H1 (cell line): ENCODE results near the gene KCNMB2. TPM values are rescaled to one million over a fixed set of nuclear protein-coding genes. Genes with fewer than 3 reads are reported as not detected.

Source experiments
- CTCF ChIA-PET: fragments of 300-600 bp; sonication (Branson Sonifier 250); formaldehyde crosslinking; loops from one replicate; lab custom pipeline; 2021; ENCODE audit not compliant: partially characterized antibody; lab: Charles Lee
- POLR2A ChIA-PET: fragments of 300-600 bp; sonication (Branson Sonifier 250); formaldehyde crosslinking; loops from one replicate; lab custom pipeline; 2021; ENCODE audit warnings: inconsistent platforms; ENCODE audit not compliant: partially characterized antibody; lab: Charles Lee
- DNase-seq, 2 experiments: peaks; one replicate each; pipeline versions ENCODE4 v3.0.0 to v3.0.0-alpha.2; 2010 to 2022; ENCODE audit warnings: low spot score in 2 of 2, low read depth in 1 of 2, mixed read lengths in 1 of 2
- FAIRE-seq: peaks from 2 replicates; lab custom pipeline; 2011; peaks lifted over from hg19 to GRCh38; lab: Jason Lieb, UNC
- H2AFZ ChIP-seq: 2 replicates; pipeline ENCODE4 v1.8.1; 2012; ENCODE audit warnings: low read length, inconsistent platforms
- H2AK5ac ChIP-seq: 2 replicates; pipeline ENCODE4 v1.6.1; 2013; ENCODE audit warnings: low read depth, low read length
- H2BK120ac ChIP-seq: replicated peaks from 2 replicates; pipeline ENCODE3; 2013; ENCODE audit warnings: low read depth, low read length, inconsistent platforms
- H2BK12ac ChIP-seq: 2 replicates; pipeline ENCODE4 v1.6.1; 2013; ENCODE audit warnings: low read depth, low read length
- H2BK15ac ChIP-seq: 2 replicates; pipeline ENCODE4 v1.6.1; 2013; ENCODE audit warnings: low read length
- H2BK20ac ChIP-seq: 2 replicates; pipeline ENCODE4 v1.6.1; 2013; ENCODE audit warnings: low read length
- H2BK5ac ChIP-seq: 2 replicates; pipeline ENCODE4 v1.6.1; 2013; ENCODE audit warnings: low read depth, low read length
- H3K14ac ChIP-seq: 2 replicates; pipeline ENCODE4 v1.6.1; 2013; ENCODE audit warnings: inconsistent platforms; ENCODE audit not compliant: insufficient read length
- H3K18ac ChIP-seq: 2 replicates; pipeline ENCODE4 v1.6.1; 2013; ENCODE audit warnings: low read length; ENCODE audit errors: extremely low read depth
- H3K23ac ChIP-seq: 2 replicates; pipeline ENCODE4 v1.6.1; 2013; ENCODE audit warnings: inconsistent platforms; ENCODE audit not compliant: insufficient read length
- H3K23me2 ChIP-seq: 2 replicates; pipeline ENCODE4 v1.6.1; 2013; ENCODE audit warnings: low read depth, low read length
- H3K27ac ChIP-seq: 2 replicates; pipeline ENCODE4 v1.6.1; 2011; ENCODE audit warnings: low read depth, low read length, inconsistent platforms
- H3K27me3 ChIP-seq, 4 experiments: replicated peaks in 1 of 4; 1 replicate in 1 of 4; 2 replicates in 3 of 4; pipeline versions ENCODE4 v1.6.1 to v1.8.1; 2011 to 2013; ENCODE audit warnings: low read length in 3 of 4, mild to moderate bottlenecking in 3 of 4, inconsistent platforms in 2 of 4, mixed read lengths in 2 of 4, moderate library complexity in 1 of 4; ENCODE audit not compliant: control insufficient read depth in 3 of 4, insufficient read depth in 3 of 4; ENCODE audit errors: extremely low read depth in 1 of 4
- H3K36me3 ChIP-seq, 4 experiments: 2 replicates each; pipeline versions ENCODE4 v1.6.1 to v1.8.1; 2011 to 2013; ENCODE audit warnings: mild to moderate bottlenecking in 4 of 4, low read length in 3 of 4, moderate library complexity in 2 of 4, control low read depth in 1 of 4, inconsistent platforms in 1 of 4; ENCODE audit not compliant: insufficient read depth in 4 of 4, control insufficient read depth in 2 of 4
- H3K4ac ChIP-seq: replicated peaks from 2 replicates; pipeline ENCODE3; 2013; ENCODE audit warnings: low read length, low read depth, mixed read lengths, inconsistent platforms; ENCODE audit not compliant: insufficient read length
- H3K4me1 ChIP-seq, 4 experiments: replicated peaks in 1 of 4; 1 replicate in 1 of 4; 2 replicates in 3 of 4; pipeline versions ENCODE4 v1.6.1 to v1.8.1; 2011 to 2013; ENCODE audit warnings: low read length in 3 of 4, inconsistent platforms in 2 of 4, mixed read lengths in 1 of 4; ENCODE audit not compliant: insufficient read depth in 4 of 4, control insufficient read depth in 3 of 4
- H3K4me2 ChIP-seq, 2 experiments: 2 replicates each; pipeline versions ENCODE4 v1.6.1 to v1.8.1; 2011 to 2013; ENCODE audit warnings: low read depth in 2 of 2, low read length in 2 of 2, control low read depth in 1 of 2, inconsistent platforms in 1 of 2, mild to moderate bottlenecking in 1 of 2; ENCODE audit not compliant: insufficient read depth in 1 of 2
- H3K4me3 ChIP-seq, 4 experiments: fragments of 200-600, 300-600 bp in 1 of 4; sonication (generic), shearing (Covaris generic), sonication (Bioruptor Twin) in 1 of 4; 2 replicates each; pipeline versions ENCODE4 v1.5.1 to v1.8.1; 2011 to 2016; ENCODE audit warnings: low read length in 4 of 4, low read depth in 3 of 4, control low read depth in 2 of 4, inconsistent platforms in 2 of 4, mild to moderate bottlenecking in 2 of 4, mixed read lengths in 1 of 4, moderate library complexity in 1 of 4; ENCODE audit not compliant: insufficient read depth in 2 of 4; ENCODE audit errors: extremely low read depth in 1 of 4
- H3K56ac ChIP-seq: replicated peaks from 2 replicates; pipeline ENCODE3; 2013; ENCODE audit warnings: low read depth, mild to moderate bottlenecking, mixed read lengths, low read length, inconsistent platforms; ENCODE audit not compliant: insufficient read length
- H3K79me1 ChIP-seq: 2 replicates; pipeline ENCODE4 v1.6.1; 2013; ENCODE audit warnings: low read depth, low read length, control low read depth
- H3K79me2 ChIP-seq, 2 experiments: 2 replicates each; pipeline versions ENCODE4 v1.6.1 to v1.8.1; 2012 to 2013; ENCODE audit warnings: low read length in 2 of 2, mild to moderate bottlenecking in 2 of 2, inconsistent platforms in 1 of 2; ENCODE audit not compliant: insufficient read depth in 2 of 2, control insufficient read depth in 1 of 2
- H3K9ac ChIP-seq, 4 experiments: replicated peaks in 1 of 4; 1 replicate in 1 of 4; 2 replicates in 3 of 4; pipeline versions ENCODE4 v1.6.1 to v1.8.1; 2011 to 2013; ENCODE audit warnings: low read depth in 3 of 4, low read length in 3 of 4, control low read depth in 2 of 4, mild to moderate bottlenecking in 2 of 4, moderate library complexity in 2 of 4, inconsistent platforms in 1 of 4; ENCODE audit errors: extremely low read depth in 1 of 4
- H3K9me3 ChIP-seq, 2 experiments: 2 replicates each; pipeline versions ENCODE4 v1.6.1 to v1.8.1; 2012 to 2013; ENCODE audit warnings: mild to moderate bottlenecking in 2 of 2, moderate library complexity in 2 of 2, control low read depth in 1 of 2, inconsistent platforms in 1 of 2, low read depth in 1 of 2, low read length in 1 of 2, mixed read lengths in 1 of 2; ENCODE audit not compliant: insufficient read depth in 2 of 2
- H4K20me1 ChIP-seq, 2 experiments: replicated peaks in 1 of 2; 2 replicates each; pipeline versions ENCODE3 to v1.8.1; 2011 to 2013; ENCODE audit warnings: inconsistent platforms in 2 of 2, low read length in 2 of 2, mild to moderate bottlenecking in 1 of 2; ENCODE audit not compliant: insufficient read depth in 2 of 2, control insufficient read depth in 1 of 2
- H4K5ac ChIP-seq: 2 replicates; pipeline ENCODE4 v1.6.1; 2013; ENCODE audit warnings: low read length, low read depth, mixed read lengths, inconsistent platforms; ENCODE audit not compliant: insufficient read length
- H4K8ac ChIP-seq: 2 replicates; pipeline ENCODE4 v1.8.0; 2013; ENCODE audit warnings: mild to moderate bottlenecking, moderate library complexity, low read length, inconsistent platforms; ENCODE audit not compliant: insufficient read depth; ENCODE audit errors: extremely low read depth
- H4K91ac ChIP-seq: replicated peaks from 2 replicates; pipeline ENCODE3; 2013; ENCODE audit warnings: low read length, mixed read lengths, inconsistent platforms; ENCODE audit not compliant: insufficient read length
- BACH1 ChIP-seq: IDR thresholded peaks from 2 replicates; pipeline ENCODE4 v1.6.1; 2012; ENCODE audit warnings: low read length, improper control_type of control experiment
- CREB1 ChIP-seq: IDR thresholded peaks from 2 replicates; pipeline ENCODE4 v1.6.1; 2012; ENCODE audit warnings: inconsistent platforms
- KDM4A ChIP-seq: IDR thresholded peaks from one replicate; pipeline ENCODE4 v1.7.1; 2012; ENCODE audit warnings: low read depth, mild to moderate bottlenecking, moderate library complexity, low read length, inconsistent platforms; ENCODE audit not compliant: severe bottlenecking
- NRF1 ChIP-seq: IDR thresholded peaks from 2 replicates; pipeline ENCODE4 v1.6.1; 2011; ENCODE audit warnings: mild to moderate bottlenecking, low read depth, low read length, improper control_type of control experiment
- PHF8 ChIP-seq: fragments of 200-600 bp; sonication (generic); conservative IDR thresholded peaks from 2 replicates; pipeline ENCODE4 v1.7.1; 2012; ENCODE audit warnings: low read depth, mild to moderate bottlenecking, inconsistent platforms, low read length, moderate library complexity
- POLR2AphosphoS5 ChIP-seq: IDR thresholded peaks from 2 replicates; pipeline ENCODE4 v1.6.1; 2011; ENCODE audit warnings: low read depth, low read length
- POU5F1 ChIP-seq: IDR thresholded peaks from 2 replicates; pipeline ENCODE4 v1.6.1; 2011; ENCODE audit warnings: low read depth, mild to moderate bottlenecking, low read length, moderate library complexity
- SP2 ChIP-seq: IDR thresholded peaks from 2 replicates; pipeline ENCODE4 v1.6.1; 2012; ENCODE audit warnings: mild to moderate bottlenecking, low read length, inconsistent platforms
- TEAD4 ChIP-seq: IDR thresholded peaks from 2 replicates; pipeline ENCODE4 v1.6.1; 2012; ENCODE audit warnings: low read depth, low read length, inconsistent platforms, mixed read lengths
- YY1 ChIP-seq: IDR thresholded peaks from 2 replicates; pipeline ENCODE4 v1.6.1; 2011; ENCODE audit warnings: low read depth, mild to moderate bottlenecking, low read length
- WGBS, 2 experiments: shearing (Covaris generic) in 1 of 2; methylation state at CpG; one replicate each; pipeline versions ENCODE4 v1.1.6 to v1.1.7; 2013 to 2015; ENCODE audit warnings: low lambda C conversion rate in 2 of 2, mixed read lengths in 2 of 2, inconsistent platforms in 1 of 2, low coverage in 1 of 2, missing lambda C conversion rate in 1 of 2; ENCODE audit not compliant: insufficient replicate concordance in 2 of 2, insufficient coverage in 1 of 2, insufficient read length in 1 of 2; ENCODE audit errors: extremely low coverage in 1 of 2, missing lambda C conversion rate in 1 of 2; 5-methylcytosine and 5-hydroxymethylcytosine counted together
- polyA plus RNA-seq, 7 experiments: library from polyadenylated mRNA; depleted of rRNA in 3 of 7; stranded (reverse) in 5 of 7; unstranded in 2 of 7; fragments of >200 nt in 5 of 7; fragments of 200-250 nt in 2 of 7; gene quantifications; 1 replicate in 5 of 7; 2 replicates in 1 of 7; 4 replicates in 1 of 7; pipeline versions ENCODE4 v1.2.1 to v1.2.3, GENCODE V29; 2011 to 2013; ENCODE audit warnings: missing spikeins in 2 of 7, mixed read lengths in 2 of 7
- total RNA-seq: library from RNA; stranded (reverse); fragmentation: NEBNext Ultra II Directional; extraction: Animal tissue kit (Norgen Biotek cat#: 25700); gene quantifications from 2 replicates; pipeline ENCODE4 v1.2.1, GENCODE V29; 2021

Gene KCNMB2
- total and polyA plus RNA-seq, 2 of the 8 experiments (the other 6 are each of a cell fraction or from before 2014, with no cell fraction given): not detected

DNA sequence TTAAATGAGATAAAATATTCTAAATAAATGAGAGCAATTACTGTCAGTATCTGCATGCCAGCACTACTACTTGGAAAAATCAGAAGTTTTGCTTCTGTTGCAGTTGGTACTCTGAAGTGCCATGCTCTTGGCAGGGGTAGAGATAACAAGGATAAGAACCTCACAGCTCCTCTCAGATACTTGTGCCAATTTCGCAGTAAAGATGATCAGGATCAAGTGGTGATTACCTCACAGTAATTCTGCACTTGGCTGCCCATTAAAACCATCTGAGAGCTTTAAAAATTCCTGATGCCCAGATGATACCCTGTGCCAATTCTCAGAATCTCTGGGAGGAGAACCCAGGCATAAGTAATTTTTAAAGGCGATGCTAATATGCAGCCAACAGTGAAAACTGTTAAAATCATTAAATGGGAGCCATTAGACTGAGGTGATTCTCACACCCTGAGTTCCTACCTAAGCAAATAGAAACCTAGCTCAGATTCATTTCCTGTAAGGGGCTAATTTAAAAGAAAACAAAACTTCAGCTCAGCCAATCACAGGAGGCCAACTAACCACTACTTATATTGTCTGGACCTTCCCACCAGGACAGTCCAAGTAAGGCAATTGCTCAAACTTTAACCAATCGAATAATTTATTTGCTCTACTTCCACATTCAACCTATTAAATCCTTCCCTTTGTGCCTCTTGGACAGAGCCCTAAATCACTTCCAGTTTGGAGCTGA, 171.2 kb downstream of the KCNMB2 start:
- H2BK15ac ChIP-seq: no peak overlapping the region
- TF ChIP-seq POU5F1: no peak
- no peak for TF ChIP-seq SP2
- no peak for TF ChIP-seq YY1
- no peak for TF ChIP-seq CREB1
- no peak for TF ChIP-seq NRF1
- TF ChIP-seq PHF8: no peak
- no peak for TF ChIP-seq POLR2AphosphoS5
- TF ChIP-seq BACH1: no peak
- no peak for TF ChIP-seq KDM4A
- TF ChIP-seq TEAD4: no peak
- H3K27me3 ChIP-seq: no peaks in the 10 kb centered on the region
- no peak overlapping the region for H2BK20ac ChIP-seq
- no peaks in the 10 kb centered on the region for H3K9me3 ChIP-seq
- no peaks in the 10 kb centered on the region for H3K36me3 ChIP-seq
- H3K4me3 ChIP-seq: no peak overlapping the region
- DNase-seq (no peak), FAIRE-seq (no peak)
- H3K14ac ChIP-seq: no peak overlapping the region
- H3K18ac ChIP-seq: no peak overlapping the region
- no peak overlapping the region for H3K9ac ChIP-seq
- POLR2A ChIA-PET: no interaction called here
- H3K79me1 ChIP-seq: no peaks in the 10 kb centered on the region
- H2AK5ac ChIP-seq: no peak overlapping the region
- CTCF ChIA-PET: interaction anchor here (1.4 kb wide), 1 partner anchor 272 kb away, joined by 3 read pairs; no protein-coding TSS in a partner anchor
- no peaks in the 10 kb centered on the region for H4K20me1 ChIP-seq
- H4K8ac ChIP-seq: no peak overlapping the region
- H4K5ac ChIP-seq: no peak overlapping the region
- H3K56ac ChIP-seq: no peak overlapping the region
- H4K91ac ChIP-seq: no peak overlapping the region
- no peaks in the 10 kb centered on the region for H3K79me2 ChIP-seq
- H2BK5ac ChIP-seq: no peak overlapping the region
- 92% methylated on average over 3 of the region's 3 CpGs; no CpG with 5 or more reads in 1 of the 2 experiments for WGBS, 2 experiments
- no peak overlapping the region for H3K27ac ChIP-seq
- H2BK12ac ChIP-seq: no peak overlapping the region
- no peak overlapping the region for H2BK120ac ChIP-seq
- H2AFZ ChIP-seq: no peak overlapping the region
- H3K4ac ChIP-seq: no peak overlapping the region
- peaks cover 0 to 9% (median 2%) of the 10 kb centered on the region in 4 experiments; a peak in 2 of 7 replicates for H3K4me1 ChIP-seq
- no peaks in the 10 kb centered on the region for H3K23me2 ChIP-seq
- H3K23ac ChIP-seq: no peak overlapping the region
- no peak overlapping the region for H3K4me2 ChIP-seq
